Measurements from ENCODE around the gene SNAPIN.

GRCh38 chr1:153614906-153615305, 43.6 kb upstream of the SNAPIN start:
- TF ChIP-seq CTCF (conservative IDR thresholded peaks at IDR 0.05; ENCODE audit: low read depth, low read length) (no peak), EZH2 (IDR thresholded peaks at IDR 0.05; ENCODE audit: low read length, unreplicated experiment) (no peak)

All from PC-3 (cell line).